Measurements from ENCODE around the gene RERE.
A peak's percentile ranks its signal among the peaks of the same experiment; 100 is the strongest.
"Not testable (repeated sequence)": the region's sequence is repeated elsewhere in the genome, so short reads cannot be mapped to it uniquely, and the experiment has no call there.

Gene RERE

GRCh38 chr1:8712413-8713231, 104.8 kb downstream of the RERE start:
- no peak for ATAC-seq

GRCh38 chr1:8711873-8712412, 105.5 kb downstream of the RERE start:
- no peak for ATAC-seq

DNA sequence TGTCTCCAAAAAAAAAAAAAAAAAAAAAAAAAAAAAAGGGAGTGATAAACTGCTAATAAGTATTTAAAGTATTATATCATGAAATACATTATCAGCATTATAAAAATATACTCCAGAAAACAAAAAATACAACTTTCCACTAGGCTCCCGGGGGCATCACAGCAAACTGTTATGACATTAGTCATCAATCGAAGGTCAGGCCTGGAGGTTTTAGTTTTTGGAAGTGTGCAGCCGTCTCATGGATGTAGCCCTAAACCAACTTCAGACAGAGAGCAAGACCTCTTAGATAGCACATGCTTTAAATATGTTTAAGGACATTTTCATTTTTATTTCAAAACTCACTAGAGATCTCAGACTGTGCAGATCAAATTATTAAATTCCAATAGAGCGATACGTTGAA, 106.3 kb downstream of the RERE start:
- ATAC-seq, result no peak

GRCh38 chr1:8708259-8708658, 109.2 kb downstream of the RERE start:
- ATAC-seq, result no peak

- ATAC-seq, result no peak
Observed at GRCh38 chr1:8706995-8707396, 110.4 kb downstream of the RERE start.

DNA sequence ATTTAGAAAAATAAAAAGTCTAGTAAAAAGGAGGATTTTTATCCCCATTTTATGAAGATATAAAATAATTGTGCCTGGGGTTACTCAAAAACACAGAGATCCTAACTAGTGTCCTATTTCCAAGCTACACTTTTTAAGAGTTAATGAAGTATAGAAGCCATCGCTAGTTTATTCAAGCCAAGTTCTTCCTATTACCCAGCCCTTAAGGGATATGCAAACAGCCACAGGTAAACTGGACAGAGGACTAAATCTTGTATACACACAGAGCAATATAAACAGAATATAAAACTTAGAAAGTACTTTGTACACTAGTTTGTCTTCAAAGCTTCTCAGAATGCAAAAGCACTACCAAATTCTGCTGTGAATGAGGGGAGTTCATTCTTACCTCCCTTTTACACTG, 111.1 kb downstream of the RERE start:
- no peak for ATAC-seq

GRCh38 chr1:8704866-8705506, 112.5 kb downstream of the RERE start:
- ATAC-seq, result no peak

DNA sequence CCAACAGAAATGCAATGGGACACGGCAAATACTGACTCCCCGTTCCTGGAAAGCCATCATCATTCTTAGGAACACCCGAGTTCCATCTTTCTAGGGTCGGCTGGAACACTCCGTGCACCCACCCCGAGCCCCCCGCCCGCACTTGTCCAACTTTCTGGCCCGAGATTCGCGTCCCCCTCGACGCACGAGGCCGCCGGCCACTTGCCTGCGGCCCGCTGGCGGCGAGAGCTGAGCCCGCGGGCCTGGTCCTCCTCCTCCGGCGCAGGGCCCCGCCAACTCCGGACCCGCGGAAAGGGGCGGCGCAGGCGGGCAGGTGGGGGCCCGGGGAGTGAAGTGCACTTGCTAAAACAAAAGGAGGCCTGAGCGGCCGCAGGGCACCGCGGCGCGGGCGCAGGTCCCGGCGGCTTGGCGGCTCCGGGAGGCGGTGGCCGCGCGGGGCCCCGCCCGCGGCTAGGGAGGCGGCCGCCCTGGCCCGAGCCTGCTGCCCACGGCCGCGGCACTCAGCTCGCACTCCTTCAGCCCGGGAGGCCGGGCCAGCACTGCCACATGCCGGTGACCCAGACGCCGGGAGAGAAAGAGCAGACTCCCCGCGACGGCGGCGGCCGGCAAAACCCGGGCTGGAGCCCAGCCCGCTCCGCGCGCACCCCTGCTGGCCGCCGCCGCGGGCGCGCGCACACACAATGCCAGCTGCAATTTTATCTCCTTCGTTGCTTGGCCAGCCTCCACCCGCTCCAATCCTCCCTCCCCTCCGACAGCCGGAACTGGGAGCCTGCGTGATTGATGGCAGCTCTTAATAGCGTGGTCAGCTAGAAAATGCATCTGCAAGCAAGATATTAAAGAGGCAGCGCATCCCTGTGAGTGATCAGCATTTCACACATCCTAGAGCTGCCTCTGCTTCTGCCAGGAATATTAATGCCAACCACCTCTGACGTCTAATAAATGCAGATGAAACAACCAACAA, 114.3 kb downstream of the RERE start:
- ATAC-seq, result peak; percentile 54 to 55

- ATAC-seq, result no peak
Observed at GRCh38 chr1:8702472-8702849, 115.0 kb downstream of the RERE start.

GRCh38 chr1:8701794-8702471, 115.5 kb downstream of the RERE start:
- ATAC-seq, result no peak

DNA sequence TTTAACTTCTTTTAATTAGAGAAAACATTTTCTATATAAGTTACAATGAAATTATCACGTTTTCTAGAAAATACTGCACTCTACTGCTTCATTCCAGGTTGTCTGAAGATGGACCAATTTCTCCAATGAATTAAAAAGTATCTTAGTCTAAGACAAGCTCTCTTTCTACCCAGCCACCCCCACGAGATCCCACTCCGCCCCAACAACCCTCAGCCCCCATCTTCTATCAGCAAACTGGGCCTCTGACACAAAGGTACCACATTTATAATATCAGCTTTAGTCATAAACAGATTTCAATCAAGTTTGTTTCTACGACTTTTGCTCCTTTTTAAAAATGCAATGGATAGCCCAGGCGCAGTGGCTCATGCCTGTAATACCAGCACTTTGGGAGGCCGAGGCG, 117.8 kb downstream of the RERE start:
- no peak for ATAC-seq

DNA sequence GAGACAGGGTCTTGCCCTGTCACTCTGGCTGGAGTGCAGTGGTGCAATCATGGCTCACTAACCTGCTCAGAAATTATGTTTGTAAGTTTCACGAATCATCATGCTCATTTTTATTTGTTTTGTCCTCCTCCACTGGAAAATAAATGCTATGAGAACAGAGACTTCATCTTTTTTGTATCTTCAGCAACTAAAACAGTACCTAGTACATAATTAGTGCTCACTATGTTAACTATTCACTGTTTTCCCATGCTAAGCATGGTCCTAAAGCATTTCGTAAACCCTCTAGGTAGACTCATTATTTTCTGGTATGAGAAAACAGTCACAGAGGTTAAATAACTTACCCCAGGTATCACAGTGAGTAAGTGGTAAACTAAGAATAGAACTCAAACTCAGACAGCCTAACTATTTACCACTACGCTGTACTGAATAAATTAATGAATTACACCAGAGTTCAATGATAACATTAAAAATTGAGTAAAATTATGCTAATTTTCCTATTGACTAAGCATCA, 118.4 kb downstream of the RERE start:
- peak; percentile 39 to 58 for ATAC-seq

DNA sequence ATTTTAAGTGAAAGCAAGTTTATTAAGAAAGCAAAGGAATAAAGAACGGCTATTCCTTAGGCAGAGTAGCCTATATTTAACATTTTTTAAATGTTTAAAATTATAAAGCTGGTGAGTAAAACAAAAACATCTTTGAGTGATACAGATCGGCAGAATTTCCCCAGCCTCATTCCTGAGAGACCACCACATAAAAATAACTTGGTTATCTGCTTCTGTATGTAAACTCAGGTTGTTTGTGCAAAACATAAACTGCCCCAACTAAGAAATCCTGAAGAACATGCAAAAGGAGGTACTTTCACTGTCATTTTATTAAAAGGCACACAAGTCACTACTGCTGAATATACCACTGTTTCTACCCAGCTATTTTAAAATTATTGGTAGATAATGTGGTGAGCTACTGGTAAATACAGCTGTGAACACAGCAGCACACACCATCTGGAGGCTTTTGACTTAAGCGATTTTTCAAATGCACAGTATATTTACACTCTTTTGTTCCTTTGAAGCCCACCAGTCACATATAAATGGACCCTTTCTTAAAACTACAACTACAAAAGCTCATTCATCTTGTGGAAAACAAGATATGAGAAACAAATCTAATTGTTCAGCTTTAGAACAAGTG, 119.3 kb downstream of the RERE start:
- no peak for ATAC-seq

DNA sequence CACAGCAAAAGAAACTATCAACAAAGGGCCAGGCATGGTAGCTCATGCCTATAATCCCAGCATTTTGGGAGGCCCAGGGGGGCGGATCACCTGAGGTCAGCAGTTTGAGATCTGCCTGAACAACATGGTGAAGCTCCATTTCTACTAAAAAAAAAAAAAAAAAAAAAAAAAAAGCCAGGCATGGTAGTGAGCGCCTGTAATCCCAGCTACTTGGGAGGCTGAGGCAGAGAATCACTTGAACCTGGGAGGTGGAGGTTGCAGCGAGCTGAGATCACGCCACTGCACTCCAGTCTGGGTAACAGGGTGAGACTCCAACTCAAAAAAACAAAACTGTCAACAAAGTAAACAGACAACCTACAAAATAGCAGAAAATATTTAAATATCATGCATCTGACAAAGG, 122.0 kb downstream of the RERE start:
- not testable (repeated sequence) for ATAC-seq

DNA sequence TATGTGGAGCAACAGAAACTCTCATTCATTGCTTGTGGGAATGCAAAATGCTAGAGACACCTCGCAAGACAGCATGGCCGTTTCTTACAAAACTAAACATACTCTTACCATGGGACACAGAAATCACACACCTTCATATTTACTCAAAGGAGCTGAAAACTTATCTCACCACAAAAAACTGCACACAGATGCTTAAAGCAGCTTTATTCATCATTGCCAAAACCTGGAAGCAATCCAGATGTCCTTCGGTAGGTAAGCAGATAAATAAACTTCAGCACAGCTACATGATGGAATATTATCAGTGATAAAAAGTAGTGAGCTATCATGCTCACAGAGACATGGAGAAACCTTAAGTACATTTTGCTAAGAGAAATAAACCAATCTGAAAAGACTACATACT, 124.3 kb downstream of the RERE start:
- ATAC-seq, result no peak

- ATAC-seq, result no peak
Observed at GRCh38 chr1:8691662-8692061, 125.8 kb downstream of the RERE start.

GRCh38 chr1:8690253-8690525, 127.3 kb downstream of the RERE start:
- ATAC-seq, result no peak

- no peak for ATAC-seq
Observed at GRCh38 chr1:8689431-8690252, 127.8 kb downstream of the RERE start.

- ATAC-seq, result no peak
Observed at GRCh38 chr1:8687538-8687937, 129.9 kb downstream of the RERE start.

DNA sequence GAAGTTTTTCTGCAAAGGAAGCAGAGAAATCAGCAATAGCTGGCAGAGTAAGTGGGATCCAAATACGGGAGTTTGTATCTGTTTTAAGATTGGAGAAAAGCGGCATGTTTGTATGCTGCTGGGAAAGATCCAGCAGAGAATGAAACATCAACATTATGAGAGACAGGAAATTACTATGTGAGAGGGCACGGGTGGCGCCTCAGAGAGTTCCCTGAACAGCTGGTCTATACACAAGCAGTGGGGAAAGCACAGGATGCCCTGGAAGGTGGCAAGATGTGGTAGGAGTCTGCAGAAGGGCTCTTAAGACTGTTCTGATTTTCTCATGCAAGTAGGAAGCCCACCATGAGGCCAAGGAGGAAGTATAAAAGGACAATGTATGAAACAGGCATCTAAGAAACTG, 130.4 kb downstream of the RERE start:
- ATAC-seq, result no peak

DNA sequence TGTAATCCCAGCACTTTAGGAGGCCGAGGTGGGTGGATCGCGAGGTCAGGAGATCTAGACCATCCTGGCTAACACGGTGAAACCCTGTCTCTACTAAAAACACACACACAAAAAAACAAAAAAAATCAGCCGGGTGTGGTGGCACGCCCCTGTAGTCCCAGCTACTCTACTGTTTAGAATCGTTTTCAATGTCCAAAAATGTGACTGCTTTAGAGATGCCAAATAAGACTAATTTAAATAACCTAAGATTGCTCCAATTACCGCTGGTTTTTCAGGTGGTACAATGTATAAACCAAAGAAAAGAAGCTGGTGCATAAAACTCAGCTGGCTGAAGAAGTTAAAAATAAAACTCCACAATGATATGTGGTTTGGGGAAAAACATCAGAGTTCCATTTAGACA, 132.0 kb downstream of the RERE start:
- ATAC-seq, result no peak
